Breast epithelium (tissue), 4 donors: ENCODE measurements around the gene MEIS3. TPM values are rescaled to one million over a fixed set of nuclear protein-coding genes. Genes with fewer than 3 reads are reported as not detected.

Source experiments
- DNase-seq, 2 donors: peaks; one replicate each; pipeline ENCODE4 v3.0.0-alpha.2; 2019; ENCODE audit warnings: low spot score in 2 of 2
- H3K27ac ChIP-seq, 2 donors: fragments of 200-600 bp; sonication (generic) in 1 of 2; one replicate each; pipeline ENCODE4 v1.5.1; 2016 to 2019; ENCODE audit warnings: mild to moderate bottlenecking in 1 of 2
- H3K27me3 ChIP-seq, 2 donors: fragments of 200-600 bp; sonication (generic) in 1 of 2; one replicate each; pipeline versions ENCODE4 v1.5.1 to v1.6.0; 2017 to 2019; ENCODE audit warnings: control low read depth in 1 of 2, mild to moderate bottlenecking in 1 of 2
- H3K36me3 ChIP-seq: fragments of 200-600 bp; one replicate; pipeline ENCODE4 v1.5.1; 2019
- H3K4me1 ChIP-seq, 2 donors: fragments of 200-600 bp; sonication (generic); one replicate each; pipeline ENCODE4 v1.5.1; 2016 to 2019; ENCODE audit warnings: control low read depth in 1 of 2
- H3K4me3 ChIP-seq, 3 donors: fragments of 200-600 bp; sonication (generic); 1 replicate in 2 of 3; 2 replicates in 1 of 3; pipeline ENCODE4 v1.5.1; 2016 to 2019; ENCODE audit warnings: mild to moderate bottlenecking in 3 of 3, moderate library complexity in 2 of 3
- H3K9me3 ChIP-seq, 2 donors: fragments of 200-600 bp; sonication (generic) in 1 of 2; one replicate each; pipeline ENCODE4 v1.5.1; 2016 to 2019; ENCODE audit warnings: control low read depth in 1 of 2
- CTCF ChIP-seq, 3 donors: fragments of 450-650 bp; IDR thresholded peaks; one replicate each; pipeline ENCODE4 v1.5.1; 2016 to 2017; ENCODE audit warnings: antibody characterized with exemption in 3 of 3, mild to moderate bottlenecking in 3 of 3, moderate library complexity in 3 of 3
- POLR2A ChIP-seq: fragments of 450-650 bp; IDR thresholded peaks from one replicate; pipeline ENCODE4 v1.6.1; 2016; ENCODE audit warnings: antibody characterized with exemption, mild to moderate bottlenecking, moderate library complexity
- POLR2AphosphoS5 ChIP-seq, 3 donors: sonication (generic); formaldehyde crosslinking; IDR thresholded peaks; one replicate each; pipeline ENCODE4 v1.6.1; 2017; ENCODE audit warnings: antibody characterized with exemption in 3 of 3
- intact Hi-C: fragments of 100-400 bp; cut with DNase I; formaldehyde crosslinking; loops from one replicate; pipeline ENCODE4 v1.15.1; 2023; ENCODE audit warnings: low total_unique reads
- total RNA-seq, 3 donors: library from RNA; depleted of rRNA; stranded (reverse); fragments of >200 nt; gene quantifications; one replicate each; pipeline ENCODE4 v1.1.0, GENCODE V29; 2016

Gene MEIS3
- total RNA-seq, 3 donors from 2014 or later, result 13.1 to 41.6 (median 17.1) TPM

- Histone ChIP-seq H3K4me1 (no peaks in the 10 kb centered on the region), H3K27ac (no peak overlapping the region)
- intact Hi-C loops, result no loop called here
Measured at GRCh38 chr19:47411101-47411500, 8.2 kb downstream of the MEIS3 start.

GRCh38 chr19:47408156-47408938, 11.0 kb downstream of the MEIS3 start:
- no peak for TF ChIP-seq POLR2AphosphoS5 (IDR thresholded peaks at IDR 0.05)
- no peak for TF ChIP-seq POLR2A
- no peak for TF ChIP-seq CTCF (IDR thresholded peaks at IDR 0.05)
- intact Hi-C loops, result no loop called here

More at GRCh38 chr19:47411101-47411500, 8.2 kb downstream of the MEIS3 start:
- Histone ChIP-seq H3K36me3 (no peaks in the 10 kb centered on the region), H3K27me3 (no peaks in the 10 kb centered on the region), H3K4me3 (no peak overlapping the region), H3K9me3 (no peaks in the 10 kb centered on the region)
- TF ChIP-seq POLR2AphosphoS5 (IDR thresholded peaks at IDR 0.05), result no peak
- no peak for TF ChIP-seq POLR2A
- no peak for TF ChIP-seq CTCF (IDR thresholded peaks at IDR 0.05)
- DNase-seq, result no peak

GRCh38 chr19:47407417-47407774, 11.9 kb downstream of the MEIS3 start:
- intact Hi-C loops, result no loop called here
- Histone ChIP-seq H3K27me3 (no peaks in the 10 kb centered on the region), H3K9me3 (no peaks in the 10 kb centered on the region), H3K36me3 (no peaks in the 10 kb centered on the region), H3K4me1 (no peaks in the 10 kb centered on the region), H3K4me3 (no peak overlapping the region), H3K27ac (no peak overlapping the region)
- DNase-seq, result no peak
- no peak for TF ChIP-seq POLR2AphosphoS5 (IDR thresholded peaks at IDR 0.05)
- TF ChIP-seq POLR2A, result no peak
- no peak for TF ChIP-seq CTCF (IDR thresholded peaks at IDR 0.05)

More at GRCh38 chr19:47408156-47408938, 11.0 kb downstream of the MEIS3 start:
- DNase-seq, result no peak
- Histone ChIP-seq H3K4me1 (no peaks in the 10 kb centered on the region), H3K27me3 (no peaks in the 10 kb centered on the region), H3K9me3 (no peaks in the 10 kb centered on the region), H3K36me3 (no peaks in the 10 kb centered on the region), H3K4me3 (no peak overlapping the region), H3K27ac (no peak overlapping the region)

GRCh38 chr19:47406711-47407416, 12.5 kb downstream of the MEIS3 start:
- Histone ChIP-seq H3K27ac (no peak overlapping the region), H3K9me3 (no peaks in the 10 kb centered on the region), H3K36me3 (no peaks in the 10 kb centered on the region), H3K27me3 (no peaks in the 10 kb centered on the region), H3K4me1 (no peaks in the 10 kb centered on the region), H3K4me3 (no peak overlapping the region)
- no peak for DNase-seq
- no peak for TF ChIP-seq CTCF (IDR thresholded peaks at IDR 0.05)
- no peak for TF ChIP-seq POLR2A
- TF ChIP-seq POLR2AphosphoS5 (IDR thresholded peaks at IDR 0.05), result no peak
- intact Hi-C loops, result no loop called here

GRCh38 chr19:47405854-47406417, 13.4 kb downstream of the MEIS3 start:
- intact Hi-C loops, result no loop called here
- DNase-seq, result no peak
- H3K9me3 ChIP-seq, result no peaks in the 10 kb centered on the region
- TF ChIP-seq POLR2A (no peak), CTCF (IDR thresholded peaks at IDR 0.05) (no peak), POLR2AphosphoS5 (IDR thresholded peaks at IDR 0.05) (no peak)
- H3K4me1 ChIP-seq, result no peaks in the 10 kb centered on the region
- no peaks in the 10 kb centered on the region for H3K36me3 ChIP-seq
- no peak overlapping the region for H3K27ac ChIP-seq
- no peaks in the 10 kb centered on the region for H3K27me3 ChIP-seq
- H3K4me3 ChIP-seq, result no peak overlapping the region
